Parathyroid adenoma (tissue), 2 donors: ENCODE measurements around the gene EPHX1.

Experiments
- H2AFZ ChIP-seq: fragments of 300-600 bp; sonication (generic); one replicate; pipeline ENCODE4 v1.7.0; 2017; ENCODE audit warnings: antibody characterized with exemption, mild to moderate bottlenecking
- H3K27ac ChIP-seq: fragments of 300-600 bp; sonication (generic); one replicate; pipeline ENCODE4 v1.7.0; 2017
- H3K27me3 ChIP-seq: fragments of 300-600 bp; sonication (generic); one replicate; pipeline ENCODE4 v1.7.0; 2017; ENCODE audit warnings: low read length; ENCODE audit not compliant: control insufficient read depth, insufficient read depth
- H3K36me3 ChIP-seq: fragments of 300-600 bp; sonication (generic); one replicate; pipeline ENCODE4 v1.7.0; 2017; ENCODE audit warnings: low read length; ENCODE audit not compliant: control insufficient read depth, insufficient read depth
- H3K4me1 ChIP-seq: fragments of 300-600 bp; sonication (generic); one replicate; pipeline ENCODE4 v1.7.0; 2017; ENCODE audit warnings: control low read depth
- H3K4me2 ChIP-seq: fragments of 300-600 bp; sonication (generic); one replicate; pipeline ENCODE4 v1.7.0; 2017; ENCODE audit warnings: low read length
- H3K4me3 ChIP-seq: fragments of 300-600 bp; sonication (generic); one replicate; pipeline ENCODE4 v1.7.0; 2017; ENCODE audit warnings: low read depth, low read length
- H3K79me2 ChIP-seq: fragments of 300-600 bp; sonication (generic); one replicate; pipeline ENCODE4 v1.7.0; 2017; ENCODE audit warnings: control low read depth
- H3K9ac ChIP-seq: fragments of 300-600 bp; sonication (generic); one replicate; pipeline ENCODE4 v1.7.0; 2017; ENCODE audit warnings: mild to moderate bottlenecking
- H3K9me3 ChIP-seq: fragments of 300-600 bp; sonication (generic); one replicate; pipeline ENCODE4 v1.7.0; 2017; ENCODE audit warnings: low read length; ENCODE audit not compliant: control insufficient read depth
- CTCF ChIP-seq: fragments of 300-600 bp; sonication (generic); IDR thresholded peaks from one replicate; pipeline ENCODE4 v1.7.0; 2017; ENCODE audit warnings: antibody characterized with exemption, mild to moderate bottlenecking
- donor health status: primary hyperparathyroidism.

The EPHX1 gene

GRCh38 chr1:225877580-225877979 is 67.7 kb downstream of the EPHX1 start:
- no peaks in the 10 kb centered on the region for H3K36me3 ChIP-seq
- H3K4me1 ChIP-seq: peaks cover 5% of the 10 kb centered on the region
- H3K9ac ChIP-seq: no peak overlapping the region
- no peak overlapping the region for H2AFZ ChIP-seq
- no peak overlapping the region for H3K4me3 ChIP-seq
- H3K4me2 ChIP-seq: no peak overlapping the region
- H3K27me3 ChIP-seq: no peaks in the 10 kb centered on the region
- TF ChIP-seq CTCF: peak; percentile 42
- H3K79me2 ChIP-seq: no peaks in the 10 kb centered on the region
- no peaks in the 10 kb centered on the region for H3K9me3 ChIP-seq
- H3K27ac ChIP-seq: no peak overlapping the region

GRCh38 chr1:225878282-225878681 is 68.4 kb downstream of the EPHX1 start:
- Histone ChIP-seq H3K9ac (no peak overlapping the region), H2AFZ (no peak overlapping the region), H3K4me3 (no peak overlapping the region), H3K79me2 (no peaks in the 10 kb centered on the region), H3K4me1 (peaks cover 5% of the 10 kb centered on the region), H3K4me2 (no peak overlapping the region), H3K36me3 (no peaks in the 10 kb centered on the region), H3K9me3 (no peaks in the 10 kb centered on the region), H3K27ac (no peak overlapping the region), H3K27me3 (no peaks in the 10 kb centered on the region)
- TF ChIP-seq CTCF: no peak

GRCh38 chr1:225879521-225880221 is 69.7 kb downstream of the EPHX1 start:
- TF ChIP-seq CTCF: no peak
- Histone ChIP-seq H3K27ac (no peak overlapping the region), H3K27me3 (no peaks in the 10 kb centered on the region), H3K9me3 (no peaks in the 10 kb centered on the region), H3K4me1 (peaks cover 5% of the 10 kb centered on the region), H3K4me2 (no peak overlapping the region), H3K36me3 (no peaks in the 10 kb centered on the region), H3K9ac (no peak overlapping the region), H2AFZ (no peak overlapping the region), H3K79me2 (no peaks in the 10 kb centered on the region), H3K4me3 (no peak overlapping the region)

GRCh38 chr1:225880222-225880588 is 70.3 kb downstream of the EPHX1 start:
- H3K9me3 ChIP-seq: no peaks in the 10 kb centered on the region
- H3K27ac ChIP-seq: no peak overlapping the region
- no peak overlapping the region for H3K9ac ChIP-seq
- H3K4me1 ChIP-seq: peaks cover 5% of the 10 kb centered on the region
- H3K27me3 ChIP-seq: no peaks in the 10 kb centered on the region
- no peaks in the 10 kb centered on the region for H3K79me2 ChIP-seq
- no peak overlapping the region for H3K4me2 ChIP-seq
- no peak for TF ChIP-seq CTCF
- no peaks in the 10 kb centered on the region for H3K36me3 ChIP-seq
- no peak overlapping the region for H2AFZ ChIP-seq
- no peak overlapping the region for H3K4me3 ChIP-seq

GRCh38 chr1:225880636-225881035 is 70.7 kb downstream of the EPHX1 start:
- H3K79me2 ChIP-seq: no peaks in the 10 kb centered on the region
- no peaks in the 10 kb centered on the region for H3K9me3 ChIP-seq
- H3K4me2 ChIP-seq: peak overlapping the region; percentile 99
- peaks cover 5% of the 10 kb centered on the region for H3K4me1 ChIP-seq
- H3K36me3 ChIP-seq: no peaks in the 10 kb centered on the region
- H3K9ac ChIP-seq: no peak overlapping the region
- no peak overlapping the region for H2AFZ ChIP-seq
- H3K27ac ChIP-seq: no peak overlapping the region
- no peak for TF ChIP-seq CTCF
- no peaks in the 10 kb centered on the region for H3K27me3 ChIP-seq
- H3K4me3 ChIP-seq: no peak overlapping the region
